ENCODE results near the gene P3H3.

DNA sequence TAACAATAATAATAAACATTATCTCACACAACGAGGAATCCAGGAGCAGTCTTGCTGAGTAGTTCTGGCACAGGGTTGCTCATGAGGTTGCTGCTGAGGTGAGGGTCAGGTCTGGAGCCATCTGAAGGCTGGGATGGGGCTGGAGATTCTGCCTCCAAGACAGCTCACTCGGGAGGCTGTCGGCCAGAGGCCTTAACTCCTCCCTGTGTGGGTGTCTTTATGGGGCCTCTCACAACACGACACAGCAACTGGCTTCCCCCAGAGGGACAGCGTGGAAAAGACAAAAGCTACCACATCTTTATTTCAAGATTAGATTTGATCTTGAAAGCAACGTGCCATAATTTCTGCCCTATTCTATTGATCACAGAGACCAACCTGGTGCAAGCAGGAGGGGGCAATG, 46.1 kb upstream of the P3H3 start:
- TF ChIP-seq, protein P1, sequence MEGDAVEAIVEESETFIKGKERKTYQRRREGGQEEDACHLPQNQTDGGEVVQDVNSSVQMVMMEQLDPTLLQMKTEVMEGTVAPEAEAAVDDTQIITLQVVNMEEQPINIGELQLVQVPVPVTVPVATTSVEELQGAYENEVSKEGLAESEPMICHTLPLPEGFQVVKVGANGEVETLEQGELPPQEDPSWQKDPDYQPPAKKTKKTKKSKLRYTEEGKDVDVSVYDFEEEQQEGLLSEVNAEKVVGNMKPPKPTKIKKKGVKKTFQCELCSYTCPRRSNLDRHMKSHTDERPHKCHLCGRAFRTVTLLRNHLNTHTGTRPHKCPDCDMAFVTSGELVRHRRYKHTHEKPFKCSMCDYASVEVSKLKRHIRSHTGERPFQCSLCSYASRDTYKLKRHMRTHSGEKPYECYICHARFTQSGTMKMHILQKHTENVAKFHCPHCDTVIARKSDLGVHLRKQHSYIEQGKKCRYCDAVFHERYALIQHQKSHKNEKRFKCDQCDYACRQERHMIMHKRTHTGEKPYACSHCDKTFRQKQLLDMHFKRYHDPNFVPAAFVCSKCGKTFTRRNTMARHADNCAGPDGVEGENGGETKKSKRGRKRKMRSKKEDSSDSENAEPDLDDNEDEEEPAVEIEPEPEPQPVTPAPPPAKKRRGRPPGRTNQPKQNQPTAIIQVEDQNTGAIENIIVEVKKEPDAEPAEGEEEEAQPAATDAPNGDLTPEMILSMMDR (IDR thresholded peaks at IDR 0.05) = no peak
- no peak for TF ChIP-seq POLR2A (IDR thresholded peaks at IDR 0.05)
